ENCODE data around the gene EARS2. TPM values are rescaled to one million over a fixed set of nuclear protein-coding genes. Genes with fewer than 3 reads are reported as not detected.

The EARS2 gene
- total RNA-seq, 1 experiment from 2014 or later, result 50.1 TPM

GRCh38 chr16:23521965-23522364 lies 35.2 kb downstream of the EARS2 start:
- H3K9ac ChIP-seq (ENCODE audit: extremely low read depth, insufficient read length, low read length), result no peak overlapping the region
- no peak overlapping the region for H3K23ac ChIP-seq (ENCODE audit: insufficient read length, low read depth, low read length)
- Mint-ChIP-seq H3K9me3 (no peaks in the 10 kb centered on the region; a peak in 1 of 5 replicates), H3K36me3 (ENCODE audit: insufficient read depth in 1 of 3, low read depth in 3 of 3) (peaks cover 35 to 71% (median 61%) of the 10 kb centered on the region in 3 experiments), H3K27me3 (ENCODE audit: low read depth) (no peaks in the 10 kb centered on the region), H3K27ac (no peak overlapping the region), H3K4me1 (no peaks in the 10 kb centered on the region), H3K4me3 (no peak overlapping the region)
- H3K23me2 ChIP-seq (ENCODE audit: insufficient read length, low read depth, low read length, poor library complexity, severe bottlenecking), result no peaks in the 10 kb centered on the region
- H4K5ac ChIP-seq (ENCODE audit: insufficient read length, low read depth, low read length), result no peak overlapping the region
- no peak overlapping the region for H3K14ac ChIP-seq (ENCODE audit: insufficient read depth, low read length)
- H3K56ac ChIP-seq (ENCODE audit: insufficient read length, low read depth, low read length), result no peak overlapping the region
- no peaks in the 10 kb centered on the region for H3K4me1 ChIP-seq (ENCODE audit: insufficient read depth, low read length)
- no peaks in the 10 kb centered on the region for H3K9me3 ChIP-seq (ENCODE audit: control insufficient read depth, low read depth, low read length)
- H2BK20ac ChIP-seq (ENCODE audit: low read depth, low read length, poor library complexity, severe bottlenecking), result no peak overlapping the region
- H4K8ac ChIP-seq (replicated peaks; ENCODE audit: insufficient read length, low read depth, low read length), result no peak overlapping the region
- H2BK15ac ChIP-seq (ENCODE audit: low read depth, low read length), result no peak overlapping the region
- H2AK5ac ChIP-seq (ENCODE audit: insufficient read length, low read length), result no peak overlapping the region
- H3K79me2 ChIP-seq (ENCODE audit: insufficient read depth, low read length), result no peaks in the 10 kb centered on the region
- no peak for DNase-seq
- H2AFZ ChIP-seq (ENCODE audit: low read length), result no peak overlapping the region
- no peaks in the 10 kb centered on the region for H3K79me1 ChIP-seq (ENCODE audit: insufficient read depth, low read depth, low read length, poor library complexity, severe bottlenecking)
- no peak overlapping the region for H3K18ac ChIP-seq (ENCODE audit: insufficient read length, low read depth, low read length)
- H2BK12ac ChIP-seq (ENCODE audit: insufficient read length, low read depth, low read length), result no peak overlapping the region
- H2BK120ac ChIP-seq (ENCODE audit: low read depth, low read length, poor library complexity, severe bottlenecking), result no peak overlapping the region
- H4K91ac ChIP-seq (ENCODE audit: insufficient read length, low read depth, low read length), result no peak overlapping the region
- no peaks in the 10 kb centered on the region for H3K27me3 ChIP-seq (ENCODE audit: insufficient read depth, low read length)
- H3K4me2 ChIP-seq (ENCODE audit: insufficient read depth, insufficient read length, low read length), result no peak overlapping the region
- H4K20me1 ChIP-seq (ENCODE audit: control insufficient read depth, insufficient read depth, insufficient read length), result no peaks in the 10 kb centered on the region
- WGBS (ENCODE audit: extremely low coverage, insufficient read length, low lambda C conversion rate), result no CpG with 5 or more reads among the region's 4 CpGs
- TF ChIP-seq CTCF (conservative IDR thresholded peaks at IDR 0.05), result no peak
- no peak overlapping the region for H3T11ph ChIP-seq (ENCODE audit: low read length)
- no peak overlapping the region for H3K4ac ChIP-seq (ENCODE audit: low read depth, low read length)
- no peak overlapping the region for H3K27ac ChIP-seq (ENCODE audit: insufficient read length, low read depth, low read length)
- no peak overlapping the region for H2BK5ac ChIP-seq (ENCODE audit: insufficient read length, low read length)

Measured in H9 (cell line).